SU-DHL-6 (cell line): Measurements from ENCODE around the gene CLEC11A.

ENCODE experiments used
- EZH2phosphoT487 ChIP-seq: fragments of 200-600 bp; sonication (generic), shearing (Covaris generic); conservative IDR thresholded peaks from 2 replicates; pipeline ENCODE4 v1.6.1; 2018; ENCODE audit warnings: mild to moderate bottlenecking, antibody characterized with exemption, low read length, moderate library complexity, mixed read lengths
- TF ChIP-seq, protein P1 (sequence below): fragments of 200-600 bp; sonication (generic); IDR thresholded peaks from one replicate; pipeline ENCODE4 v1.5.1; 2017; ENCODE audit warnings: antibody characterized with exemption, mild to moderate bottlenecking, low read length, moderate library complexity; ENCODE audit not compliant: insufficient read depth, poor library complexity, severe bottlenecking

GRCh38 chr19:50722201-50723013 is 757 bp upstream of the CLEC11A start:
- TF ChIP-seq, protein P1, sequence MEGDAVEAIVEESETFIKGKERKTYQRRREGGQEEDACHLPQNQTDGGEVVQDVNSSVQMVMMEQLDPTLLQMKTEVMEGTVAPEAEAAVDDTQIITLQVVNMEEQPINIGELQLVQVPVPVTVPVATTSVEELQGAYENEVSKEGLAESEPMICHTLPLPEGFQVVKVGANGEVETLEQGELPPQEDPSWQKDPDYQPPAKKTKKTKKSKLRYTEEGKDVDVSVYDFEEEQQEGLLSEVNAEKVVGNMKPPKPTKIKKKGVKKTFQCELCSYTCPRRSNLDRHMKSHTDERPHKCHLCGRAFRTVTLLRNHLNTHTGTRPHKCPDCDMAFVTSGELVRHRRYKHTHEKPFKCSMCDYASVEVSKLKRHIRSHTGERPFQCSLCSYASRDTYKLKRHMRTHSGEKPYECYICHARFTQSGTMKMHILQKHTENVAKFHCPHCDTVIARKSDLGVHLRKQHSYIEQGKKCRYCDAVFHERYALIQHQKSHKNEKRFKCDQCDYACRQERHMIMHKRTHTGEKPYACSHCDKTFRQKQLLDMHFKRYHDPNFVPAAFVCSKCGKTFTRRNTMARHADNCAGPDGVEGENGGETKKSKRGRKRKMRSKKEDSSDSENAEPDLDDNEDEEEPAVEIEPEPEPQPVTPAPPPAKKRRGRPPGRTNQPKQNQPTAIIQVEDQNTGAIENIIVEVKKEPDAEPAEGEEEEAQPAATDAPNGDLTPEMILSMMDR, result no peak
- no peak for TF ChIP-seq EZH2phosphoT487
